ENCODE results near the gene EIF2B2. TPM values are rescaled to one million over a fixed set of nuclear protein-coding genes. Genes with fewer than 3 reads are reported as not detected.

Gene EIF2B2
- total RNA-seq, 2 experiments from 2014 or later = 47.9 to 54.0 TPM

GRCh38 chr14:75044322-75044721, 41.6 kb downstream of the EIF2B2 start:
- H3K4me1 Mint-ChIP-seq = peaks cover 36% of the 10 kb centered on the region
- H3K9me3 Mint-ChIP-seq (ENCODE audit: low read depth) = no peaks in the 10 kb centered on the region
- no peaks in the 10 kb centered on the region for H3K27me3 Mint-ChIP-seq
- peaks cover 18% of the 10 kb centered on the region for H3K36me3 Mint-ChIP-seq
- DNase-seq = no peak
- H3K27ac Mint-ChIP-seq = no peak overlapping the region
- no peak overlapping the region for H3K4me3 Mint-ChIP-seq
- no peak for ATAC-seq
- CTCF ChIA-PET = interaction anchor here (1.4 kb wide), 1 partner anchor 44 kb away, joined by 4 read pairs; no protein-coding TSS in a partner anchor

DNA sequence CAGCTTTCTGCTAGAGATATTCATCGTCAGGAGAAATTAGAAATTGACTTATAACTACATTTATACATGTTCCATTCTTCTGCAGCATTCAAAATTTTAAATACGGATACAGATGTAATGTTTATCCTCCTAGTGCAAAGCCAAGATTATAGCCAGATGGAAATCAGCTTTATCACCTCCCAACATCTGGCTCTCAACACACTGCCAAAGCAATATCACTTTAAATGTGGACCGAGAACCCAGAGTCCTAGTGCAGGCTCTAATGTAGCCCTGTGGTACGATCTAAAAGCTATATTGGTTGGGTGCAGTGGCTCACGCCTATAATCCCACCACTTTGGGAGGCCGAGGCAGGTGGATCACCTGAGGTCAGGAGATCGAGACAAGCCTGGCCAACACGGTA, 42.0 kb downstream of the EIF2B2 start:
- no peaks in the 10 kb centered on the region for H3K9me3 Mint-ChIP-seq (ENCODE audit: low read depth)
- H3K27me3 Mint-ChIP-seq = no peaks in the 10 kb centered on the region
- CTCF ChIA-PET = interaction anchor here (0.7 to 1.4 kb wide), 4 partner anchors 9 to 98 kb away, joined by 3 to 4 read pairs (median 3); partner anchors contain the start of gene ACYP1
- peaks cover 23% of the 10 kb centered on the region for H3K36me3 Mint-ChIP-seq
- H3K27ac Mint-ChIP-seq = no peak overlapping the region
- peaks cover 37% of the 10 kb centered on the region for H3K4me1 Mint-ChIP-seq
- DNase-seq = no peak
- H3K4me3 Mint-ChIP-seq = no peak overlapping the region
- no peak for ATAC-seq

DNA sequence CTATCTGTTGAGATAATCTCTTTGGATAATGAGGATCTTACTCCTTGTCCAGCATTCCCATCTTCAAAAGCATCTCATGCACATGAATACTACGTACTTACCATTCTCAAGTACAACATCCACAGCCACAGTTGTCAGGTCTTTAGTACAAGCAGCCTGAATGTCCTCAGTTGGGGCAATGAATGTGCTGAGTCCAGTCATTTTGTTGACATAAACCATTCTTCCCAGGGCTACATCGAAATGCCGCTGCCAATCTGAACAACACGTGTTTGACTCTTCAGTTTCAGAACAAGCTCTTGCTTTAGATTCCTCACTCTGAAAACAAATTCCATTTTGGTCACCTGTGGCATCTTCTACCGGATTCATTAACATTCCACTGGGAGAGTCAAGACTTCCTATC, 43.6 kb downstream of the EIF2B2 start:
- no peak overlapping the region for H3K4me3 Mint-ChIP-seq
- peaks cover 49% of the 10 kb centered on the region for H3K4me1 Mint-ChIP-seq
- CTCF ChIA-PET = interaction anchor here (0.7 kb wide), 1 partner anchor 12 kb away, joined by 3 read pairs; no protein-coding TSS in a partner anchor
- no peaks in the 10 kb centered on the region for H3K27me3 Mint-ChIP-seq
- H3K27ac Mint-ChIP-seq = no peak overlapping the region
- no peak for DNase-seq
- no peak for ATAC-seq
- H3K9me3 Mint-ChIP-seq (ENCODE audit: low read depth) = no peaks in the 10 kb centered on the region
- peaks cover 22% of the 10 kb centered on the region for H3K36me3 Mint-ChIP-seq

DNA sequence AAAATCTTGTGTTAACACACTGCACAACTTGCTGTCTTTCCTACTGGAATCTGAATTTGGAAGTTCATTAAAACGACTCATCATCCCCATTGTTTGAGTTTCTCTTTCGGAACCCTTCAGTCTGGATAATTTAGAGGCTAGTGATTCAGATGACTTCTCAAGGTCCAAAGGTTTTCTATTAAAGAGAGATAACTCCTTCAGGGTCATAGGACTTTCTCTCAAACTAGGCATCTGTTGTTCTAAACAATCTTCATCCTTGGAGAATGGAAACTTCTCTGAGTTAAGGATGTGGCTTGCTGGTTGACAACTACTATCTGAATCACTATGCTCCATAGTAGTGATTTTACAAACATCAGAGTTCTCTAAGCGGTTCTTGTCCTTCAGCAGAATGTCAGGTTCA, 44.2 kb downstream of the EIF2B2 start:
- CTCF ChIA-PET = no interaction called here
- H3K9me3 Mint-ChIP-seq (ENCODE audit: low read depth) = no peaks in the 10 kb centered on the region
- H3K27ac Mint-ChIP-seq = no peak overlapping the region
- peaks cover 54% of the 10 kb centered on the region for H3K4me1 Mint-ChIP-seq
- no peak overlapping the region for H3K4me3 Mint-ChIP-seq
- peak; percentile 34 for ATAC-seq
- no peaks in the 10 kb centered on the region for H3K27me3 Mint-ChIP-seq
- peaks cover 24% of the 10 kb centered on the region for H3K36me3 Mint-ChIP-seq
- no peak for DNase-seq

GRCh38 chr14:75047506-75047905, 44.8 kb downstream of the EIF2B2 start:
- no peaks in the 10 kb centered on the region for H3K9me3 Mint-ChIP-seq (ENCODE audit: low read depth)
- H3K27ac Mint-ChIP-seq = no peak overlapping the region
- peaks cover 27% of the 10 kb centered on the region for H3K36me3 Mint-ChIP-seq
- DNase-seq (no peak), ATAC-seq (no peak)
- no peak overlapping the region for H3K4me3 Mint-ChIP-seq
- CTCF ChIA-PET = interaction anchor here (2.0 kb wide), 1 partner anchor 101 kb away, joined by 8 read pairs; no protein-coding TSS in a partner anchor
- peaks cover 60% of the 10 kb centered on the region for H3K4me1 Mint-ChIP-seq
- no peaks in the 10 kb centered on the region for H3K27me3 Mint-ChIP-seq

DNA sequence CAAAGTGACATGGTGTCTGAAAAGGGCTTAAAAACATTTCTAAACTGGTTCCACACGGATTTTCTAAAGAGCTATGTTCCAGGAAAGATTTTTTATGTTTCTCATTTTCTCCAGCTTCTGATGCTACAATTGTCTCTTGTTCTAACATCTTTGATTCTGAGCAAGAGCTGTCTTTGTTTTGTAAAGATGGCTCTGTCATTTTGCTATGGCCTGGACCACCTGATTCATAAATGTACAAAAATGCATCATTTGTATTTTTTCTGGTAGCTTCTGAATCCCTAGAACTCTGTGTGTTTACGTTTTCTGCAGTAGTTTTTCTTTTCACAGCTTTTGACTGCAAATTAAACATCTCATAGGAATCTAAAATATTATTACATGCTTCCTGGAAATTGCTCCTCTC, 45.4 kb downstream of the EIF2B2 start:
- no peak for DNase-seq
- Mint-ChIP-seq H3K9me3 (ENCODE audit: low read depth) (no peaks in the 10 kb centered on the region), H3K27ac (no peak overlapping the region), H3K4me3 (no peak overlapping the region), H3K36me3 (peaks cover 32% of the 10 kb centered on the region), H3K27me3 (no peaks in the 10 kb centered on the region), H3K4me1 (peaks cover 66% of the 10 kb centered on the region)
- CTCF ChIA-PET = interaction anchor here (2.0 kb wide), 1 partner anchor 102 kb away, joined by 8 read pairs; no protein-coding TSS in a partner anchor
- no peak for ATAC-seq

DNA sequence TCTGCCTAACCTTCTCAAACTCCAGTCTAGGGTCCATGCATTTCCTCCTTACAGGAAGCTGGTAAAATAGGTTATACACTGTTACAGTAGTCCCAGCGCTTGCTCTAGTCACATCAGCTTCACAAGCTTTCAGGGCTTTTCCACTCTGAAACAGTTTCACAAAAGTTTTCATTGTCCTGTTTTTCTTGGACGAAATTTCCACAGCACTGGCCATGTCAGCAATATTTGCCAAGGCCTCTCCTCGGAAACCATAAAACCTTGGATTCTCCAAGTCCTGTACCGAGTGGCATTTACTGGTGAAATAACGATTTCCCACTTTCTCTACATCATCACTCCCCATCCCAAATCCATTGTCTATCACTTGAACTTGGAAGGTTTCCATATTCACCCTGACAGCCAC, 46.4 kb downstream of the EIF2B2 start:
- DNase-seq (no peak), ATAC-seq (no peak)
- peaks cover 75% of the 10 kb centered on the region for H3K4me1 Mint-ChIP-seq
- CTCF ChIA-PET = interaction anchor here (1.1 to 2.0 kb wide), 6 partner anchors 13 to 103 kb away, joined by 3 to 8 read pairs (median 6); partner anchors contain the start of gene ACYP1
- H3K36me3 Mint-ChIP-seq = peaks cover 39% of the 10 kb centered on the region
- no peaks in the 10 kb centered on the region for H3K27me3 Mint-ChIP-seq
- no peaks in the 10 kb centered on the region for H3K9me3 Mint-ChIP-seq (ENCODE audit: low read depth)
- no peak overlapping the region for H3K4me3 Mint-ChIP-seq
- H3K27ac Mint-ChIP-seq = no peak overlapping the region

GRCh38 chr14:75049731-75050201, 47.0 kb downstream of the EIF2B2 start:
- DNase-seq = no peak
- ATAC-seq = no peak
- peaks cover 44% of the 10 kb centered on the region for H3K36me3 Mint-ChIP-seq
- peaks cover 77% of the 10 kb centered on the region for H3K4me1 Mint-ChIP-seq
- H3K27me3 Mint-ChIP-seq = no peaks in the 10 kb centered on the region
- CTCF ChIA-PET = interaction anchor here (1.1 to 2.0 kb wide), 6 partner anchors 14 to 103 kb away, joined by 3 to 8 read pairs (median 6); partner anchors contain the start of gene ACYP1
- no peaks in the 10 kb centered on the region for H3K9me3 Mint-ChIP-seq (ENCODE audit: low read depth)
- H3K4me3 Mint-ChIP-seq = peak overlapping the region; percentile 89
- no peak overlapping the region for H3K27ac Mint-ChIP-seq

DNA sequence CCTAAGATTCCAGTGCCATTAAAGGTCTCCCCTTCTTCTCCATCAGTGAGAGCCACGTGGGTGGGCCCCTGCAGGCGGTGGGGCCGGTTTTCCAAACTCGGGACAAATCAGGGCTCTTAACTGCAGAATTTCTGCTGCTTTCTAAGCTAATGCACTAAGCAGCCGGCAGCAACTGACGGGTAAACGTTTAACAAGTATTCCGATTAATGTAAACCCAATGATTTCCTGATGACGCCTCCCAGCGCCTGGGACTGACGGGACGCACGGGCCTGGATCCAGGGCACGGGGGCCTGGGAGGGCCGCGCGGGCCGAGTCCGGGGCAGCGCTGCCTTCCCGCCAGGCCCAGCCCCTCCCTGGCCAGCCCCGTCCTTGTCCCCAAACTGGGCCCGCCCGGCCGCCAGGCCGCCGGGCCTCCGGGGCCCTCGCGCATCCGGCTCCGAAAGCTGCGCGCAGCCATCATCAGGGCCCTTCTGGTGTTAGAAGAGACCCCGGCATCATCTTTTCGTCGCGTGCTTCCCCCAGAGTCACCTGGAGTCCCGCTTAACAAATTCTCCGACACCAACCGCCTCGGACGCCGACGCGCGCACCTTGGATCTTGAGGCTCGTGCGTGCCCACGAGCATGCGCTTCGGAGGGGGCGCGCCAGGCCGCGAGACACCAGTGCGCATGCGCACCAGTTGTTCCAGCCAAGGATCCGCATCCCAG, 48.3 kb downstream of the EIF2B2 start, which contains the start of gene MLH3:
MLH3 (minus strand) TSS at position 616 of the 704 bp plus-strand sequence. CDS start 1,812 bp downstream, outside the sequence.
- Mint-ChIP-seq H3K36me3 (peaks cover 48% of the 10 kb centered on the region), H3K27me3 (no peaks in the 10 kb centered on the region), H3K4me1 (peaks cover 79% of the 10 kb centered on the region), H3K27ac (peak within 1 kb of the TSS; percentile 91), H3K9me3 (ENCODE audit: low read depth) (no peaks in the 10 kb centered on the region), H3K4me3 (peak within 1 kb of the TSS; percentile 89)
- peak; percentile 84 for ATAC-seq
- CTCF ChIA-PET = interaction anchor here (1.0 to 2.0 kb wide), 5 partner anchors 13 to 442 kb away, joined by 3 to 8 read pairs (median 5); partner anchors contain the start of gene ACYP1
- peak; percentile 81 for DNase-seq

DNA sequence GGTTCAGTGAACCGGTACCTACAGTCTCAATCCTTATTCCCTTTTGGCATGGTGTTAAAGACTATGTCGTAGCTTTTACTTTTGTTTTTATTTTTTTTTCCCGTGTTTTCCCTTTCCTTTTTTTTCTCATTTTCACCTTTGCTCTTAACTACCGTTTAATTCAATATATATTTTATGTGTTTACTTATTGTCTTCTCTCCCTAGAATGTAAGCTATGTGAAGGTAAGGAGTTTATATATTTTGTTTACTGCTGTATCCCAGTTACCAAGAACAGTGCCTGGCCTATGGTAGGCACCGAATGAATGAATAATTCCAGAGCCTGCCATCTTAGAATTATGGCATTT, 48.8 kb downstream of the EIF2B2 start:
- Mint-ChIP-seq H3K4me1 (peaks cover 76% of the 10 kb centered on the region), H3K9me3 (ENCODE audit: low read depth) (no peaks in the 10 kb centered on the region), H3K36me3 (peaks cover 51% of the 10 kb centered on the region), H3K4me3 (peak overlapping the region; percentile 89), H3K27me3 (no peaks in the 10 kb centered on the region), H3K27ac (peak overlapping the region; percentile 91)
- no peak for DNase-seq
- CTCF ChIA-PET = interaction anchor here (1.0 to 2.0 kb wide), 4 partner anchors 12 to 443 kb away, joined by 3 to 8 read pairs (median 4); partner anchors contain the start of gene ACYP1
- ATAC-seq = no peak

GRCh38 chr14:75053396-75054291, 50.9 kb downstream of the EIF2B2 start:
- Mint-ChIP-seq H3K36me3 (peaks cover 54% of the 10 kb centered on the region), H3K4me1 (peaks cover 59% of the 10 kb centered on the region), H3K4me3 (no peak overlapping the region), H3K27ac (peak overlapping the region; percentile 33), H3K9me3 (ENCODE audit: low read depth) (no peaks in the 10 kb centered on the region), H3K27me3 (no peaks in the 10 kb centered on the region)
- CTCF ChIA-PET = no interaction called here
- DNase-seq = no peak
- no peak for ATAC-seq

GRCh38 chr14:75054421-75054820, 51.7 kb downstream of the EIF2B2 start:
- ATAC-seq = no peak
- peaks cover 52% of the 10 kb centered on the region for H3K36me3 Mint-ChIP-seq
- DNase-seq = no peak
- no peak overlapping the region for H3K27ac Mint-ChIP-seq
- peaks cover 58% of the 10 kb centered on the region for H3K4me1 Mint-ChIP-seq
- CTCF ChIA-PET = no interaction called here
- H3K4me3 Mint-ChIP-seq = no peak overlapping the region
- H3K27me3 Mint-ChIP-seq = no peaks in the 10 kb centered on the region
- no peaks in the 10 kb centered on the region for H3K9me3 Mint-ChIP-seq (ENCODE audit: low read depth)

DNA sequence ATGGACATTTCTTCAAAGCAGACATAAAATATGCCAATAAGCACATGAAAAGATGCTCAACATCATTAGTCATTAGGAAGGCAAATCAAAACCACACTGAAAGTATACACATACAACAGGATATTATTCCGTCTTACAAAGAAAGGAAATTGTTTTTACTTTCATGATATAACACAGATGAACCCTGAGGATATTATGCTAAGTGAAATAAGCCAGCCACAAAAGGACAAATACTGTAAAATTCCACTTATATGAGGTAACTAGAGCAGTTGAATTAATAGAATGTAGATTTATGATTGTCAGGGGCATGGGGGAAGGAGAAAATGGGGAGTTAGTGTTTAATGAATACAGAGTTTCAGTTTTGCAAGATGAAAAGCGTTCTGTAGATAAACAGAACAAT, 56.9 kb downstream of the EIF2B2 start:
- CTCF ChIA-PET = no interaction called here
- H3K27me3 Mint-ChIP-seq = no peaks in the 10 kb centered on the region
- H3K36me3 Mint-ChIP-seq = peaks cover 44% of the 10 kb centered on the region
- no peaks in the 10 kb centered on the region for H3K9me3 Mint-ChIP-seq (ENCODE audit: low read depth)
- ATAC-seq (no peak), DNase-seq (no peak)
- no peak overlapping the region for H3K4me3 Mint-ChIP-seq
- H3K27ac Mint-ChIP-seq = no peak overlapping the region
- H3K4me1 Mint-ChIP-seq = peaks cover 54% of the 10 kb centered on the region
